C4-2B (cell line): ENCODE data around the gene NOP9.

Source experiments
- H3K27ac ChIP-seq: fragments of 450-650 bp; 2 replicates; pipeline ENCODE4 v1.5.1; 2017
- ZFX ChIP-seq: fragments of 450-650 bp; IDR thresholded peaks from 2 replicates; pipeline ENCODE4 v1.6.1; 2017
- TF ChIP-seq, protein P1 (sequence below): fragments of 450-650 bp; conservative IDR thresholded peaks from 2 replicates; pipeline ENCODE4 v1.5.1; 2017; ENCODE audit warnings: mild to moderate bottlenecking

The NOP9 gene

GRCh38 chr14:24312736-24313507 is 13.3 kb downstream of the NOP9 start:
- TF ChIP-seq, protein P1, sequence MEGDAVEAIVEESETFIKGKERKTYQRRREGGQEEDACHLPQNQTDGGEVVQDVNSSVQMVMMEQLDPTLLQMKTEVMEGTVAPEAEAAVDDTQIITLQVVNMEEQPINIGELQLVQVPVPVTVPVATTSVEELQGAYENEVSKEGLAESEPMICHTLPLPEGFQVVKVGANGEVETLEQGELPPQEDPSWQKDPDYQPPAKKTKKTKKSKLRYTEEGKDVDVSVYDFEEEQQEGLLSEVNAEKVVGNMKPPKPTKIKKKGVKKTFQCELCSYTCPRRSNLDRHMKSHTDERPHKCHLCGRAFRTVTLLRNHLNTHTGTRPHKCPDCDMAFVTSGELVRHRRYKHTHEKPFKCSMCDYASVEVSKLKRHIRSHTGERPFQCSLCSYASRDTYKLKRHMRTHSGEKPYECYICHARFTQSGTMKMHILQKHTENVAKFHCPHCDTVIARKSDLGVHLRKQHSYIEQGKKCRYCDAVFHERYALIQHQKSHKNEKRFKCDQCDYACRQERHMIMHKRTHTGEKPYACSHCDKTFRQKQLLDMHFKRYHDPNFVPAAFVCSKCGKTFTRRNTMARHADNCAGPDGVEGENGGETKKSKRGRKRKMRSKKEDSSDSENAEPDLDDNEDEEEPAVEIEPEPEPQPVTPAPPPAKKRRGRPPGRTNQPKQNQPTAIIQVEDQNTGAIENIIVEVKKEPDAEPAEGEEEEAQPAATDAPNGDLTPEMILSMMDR = no peak
- no peak for TF ChIP-seq ZFX
- H3K27ac ChIP-seq = no peak overlapping the region

DNA sequence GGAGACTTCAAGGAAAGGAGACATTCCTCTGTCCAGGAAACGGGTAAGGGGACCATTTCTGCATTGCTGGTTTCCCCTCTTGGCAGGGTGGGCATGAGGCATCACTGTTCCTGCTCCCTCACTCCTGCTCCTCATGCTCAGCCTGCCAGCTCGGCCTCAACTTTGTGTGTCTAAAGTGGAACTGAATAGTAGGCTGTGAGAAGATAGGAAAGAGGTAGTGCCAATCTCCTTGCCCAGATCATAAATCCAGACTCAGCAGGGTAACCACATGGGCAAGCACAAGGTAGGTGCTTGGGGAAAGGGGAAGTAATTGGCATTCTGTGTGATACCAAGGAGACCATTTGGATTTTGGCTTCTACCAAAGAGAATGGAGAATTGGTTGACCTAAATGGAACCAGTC is 14.3 kb downstream of the NOP9 start:
- no peak overlapping the region for H3K27ac ChIP-seq
- TF ChIP-seq, protein P1 = no peak
- no peak for TF ChIP-seq ZFX

- TF ChIP-seq ZFX = no peak
- H3K27ac ChIP-seq = no peak overlapping the region
Observed at GRCh38 chr14:24314377-24315193, 14.9 kb downstream of the NOP9 start.

- TF ChIP-seq, protein P1 = no peak
- no peak for TF ChIP-seq ZFX
- H3K27ac ChIP-seq = no peak overlapping the region
Observed at GRCh38 chr14:24315243-24315806, 15.7 kb downstream of the NOP9 start.

- H3K27ac ChIP-seq = no peak overlapping the region
- TF ChIP-seq ZFX = no peak
- TF ChIP-seq, protein P1 = no peak
Observed at GRCh38 chr14:24315807-24316596, 16.4 kb downstream of the NOP9 start.

DNA sequence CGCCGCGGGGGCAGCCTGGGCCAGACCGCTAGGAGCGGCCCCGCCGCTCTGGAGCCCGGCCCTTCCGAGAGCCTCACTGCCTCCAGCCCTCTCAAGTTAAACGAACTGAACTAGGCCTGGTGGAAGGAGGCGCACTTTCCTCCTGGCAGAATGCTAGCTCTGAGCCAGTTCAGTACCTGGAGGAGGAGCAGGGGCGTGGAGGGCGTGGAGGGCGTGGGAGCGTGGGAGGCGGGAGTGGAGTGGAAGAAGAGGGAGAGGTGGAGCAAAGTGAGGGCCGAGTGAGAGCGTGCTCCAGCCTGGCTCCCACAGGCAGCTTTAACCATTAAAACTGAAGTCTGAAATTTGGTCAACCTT is 16.9 kb downstream of the NOP9 start:
- TF ChIP-seq, protein P1 = no peak
- no peak overlapping the region for H3K27ac ChIP-seq

DNA sequence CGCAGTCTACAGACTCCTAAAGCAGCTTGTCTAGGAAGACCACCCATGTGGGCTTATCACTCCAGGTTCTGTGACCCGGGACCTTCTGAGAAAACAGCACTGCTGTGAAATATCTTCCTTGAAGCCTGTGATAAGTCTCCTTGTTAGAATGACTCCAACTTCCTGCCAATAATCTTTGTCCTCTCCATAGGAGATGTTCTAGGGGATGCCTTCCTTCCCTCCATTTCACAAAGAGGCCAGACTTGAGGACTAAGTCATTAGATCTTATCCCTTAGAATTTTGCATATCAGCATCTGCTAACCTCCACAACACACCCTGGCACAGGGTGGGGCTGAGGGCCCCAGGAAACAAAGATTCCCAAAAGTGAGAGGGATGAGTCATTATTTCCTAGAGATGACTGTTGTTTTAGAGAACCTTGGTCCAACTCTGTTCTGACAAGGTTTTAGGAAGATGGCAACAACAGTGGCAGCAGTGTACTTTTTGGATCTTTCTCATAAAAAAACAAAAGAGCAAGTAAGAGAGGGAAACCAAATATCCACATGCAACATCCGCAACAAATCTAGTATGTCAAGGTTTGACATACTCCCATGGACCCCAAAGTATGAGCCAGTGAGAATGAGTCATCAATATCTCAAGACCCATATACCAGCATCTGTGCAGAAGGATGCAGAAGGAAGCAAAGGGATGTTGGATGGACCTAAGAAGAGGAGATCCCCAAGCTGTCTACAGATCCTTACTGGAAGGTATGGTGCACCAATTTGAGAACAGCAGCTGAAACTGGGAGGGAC is 17.7 kb downstream of the NOP9 start:
- H3K27ac ChIP-seq = no peak overlapping the region
- TF ChIP-seq, protein P1 = no peak
- TF ChIP-seq ZFX = no peak
